ENCODE results near the gene RGMA. TPM values are rescaled to one million over a fixed set of nuclear protein-coding genes. Genes with fewer than 3 reads are reported as not detected.

Gene RGMA
- total RNA-seq, 1 donor from 2014 or later: 21.6 TPM

DNA sequence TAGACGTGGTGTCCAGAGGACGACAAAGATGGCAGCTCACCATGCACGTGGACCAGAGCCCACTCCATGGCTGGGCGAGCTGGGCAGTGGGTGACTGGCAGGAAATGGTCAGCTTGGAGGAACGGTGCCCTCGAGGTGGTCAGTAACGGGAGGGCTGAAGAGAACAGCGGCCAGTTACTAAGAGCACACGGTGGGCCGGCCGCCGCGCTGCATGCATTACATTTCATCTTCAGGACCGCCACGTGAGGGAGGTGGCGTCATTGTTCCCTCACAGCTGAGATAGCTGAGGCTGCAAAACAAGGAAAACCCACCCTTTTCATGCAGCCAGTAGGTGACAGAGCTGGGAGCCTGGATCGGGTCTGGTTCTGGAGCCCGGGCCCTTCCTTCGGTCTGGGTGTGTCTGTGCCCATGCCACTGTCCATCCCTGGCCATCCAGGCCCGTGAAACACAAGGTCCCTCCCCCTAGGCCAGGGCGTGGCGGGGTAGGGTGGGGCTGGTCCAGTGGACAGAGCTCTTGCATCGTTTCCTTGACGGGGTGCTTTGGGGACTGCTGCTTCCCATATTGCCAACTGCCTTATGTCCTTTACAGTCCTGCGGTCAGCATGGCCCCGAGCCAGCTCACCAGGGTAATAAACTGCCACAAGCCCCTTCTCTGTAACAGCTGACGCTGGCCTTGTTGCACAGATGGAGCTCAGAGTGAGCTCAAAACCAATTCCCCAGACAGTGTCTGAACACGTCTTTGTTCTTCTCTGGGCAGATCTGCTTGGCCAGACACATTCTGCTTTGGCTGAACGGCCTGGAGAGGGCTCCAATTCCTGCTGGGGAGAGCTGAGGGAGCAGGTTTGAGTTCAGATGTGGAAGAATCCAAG is 51.8 kb downstream of the RGMA start:
- DNase-seq (ENCODE audit: extremely low spot score in 2 of 2): no peak

DNA sequence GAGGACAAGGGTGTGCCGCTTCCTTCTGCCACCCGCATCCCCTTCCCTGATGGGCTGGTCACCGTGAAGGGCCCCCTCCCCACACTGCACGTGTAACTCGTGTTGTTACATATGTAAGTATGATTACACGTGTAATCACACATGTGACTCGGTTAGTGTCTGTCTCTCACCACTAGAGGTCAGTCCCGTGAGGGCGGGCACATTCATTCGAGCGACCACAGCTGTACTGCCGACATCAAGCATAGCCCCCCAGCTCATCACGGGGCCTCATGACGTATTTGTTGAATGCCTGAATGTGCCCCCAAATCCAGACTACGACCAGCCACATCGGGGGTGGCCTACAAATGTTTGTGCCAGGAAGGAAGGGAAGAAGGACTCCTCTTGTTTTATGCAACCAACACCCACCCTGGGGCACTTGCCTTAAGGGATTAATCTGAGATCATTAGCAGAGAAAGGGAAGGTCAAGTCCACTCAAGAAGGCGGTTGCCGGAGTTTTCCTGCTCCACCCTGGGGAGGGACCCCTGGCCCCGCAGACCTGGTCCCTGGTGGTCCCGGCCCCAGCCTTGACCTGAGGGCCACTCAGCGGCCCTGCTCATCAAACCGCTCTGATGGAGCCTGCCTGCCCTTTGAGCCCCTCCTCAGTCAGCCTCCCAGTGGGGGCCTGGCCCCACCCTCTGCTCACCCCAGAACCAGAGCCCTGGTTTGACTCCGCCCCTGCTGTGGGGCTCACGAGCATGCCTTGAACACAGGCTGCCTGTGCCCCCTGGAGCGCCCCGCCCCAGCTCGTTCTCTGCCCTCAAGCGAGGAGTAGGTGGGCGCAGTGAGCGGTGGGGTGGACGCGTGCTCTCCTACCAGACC is 52.8 kb downstream of the RGMA start:
- peaks cover 20% of the 10 kb centered on the region for H3K4me1 ChIP-seq
- H3K9me3 ChIP-seq: no peaks in the 10 kb centered on the region
- no peak for DNase-seq (ENCODE audit: extremely low spot score in 2 of 2)
- H3K36me3 ChIP-seq: no peaks in the 10 kb centered on the region
- no peak overlapping the region for H3K4me3 ChIP-seq
- no peak overlapping the region for H3K27ac ChIP-seq
- intact Hi-C loops (cut with DNase I): loop anchor here (10.0 kb wide), 1 partner anchor 949 kb away; no protein-coding TSS in a partner anchor
- no peaks in the 10 kb centered on the region for H3K27me3 ChIP-seq
- TF ChIP-seq POLR2AphosphoS5 (IDR thresholded peaks at IDR 0.05; ENCODE audit: insufficient read depth in 1 of 2, low read depth in 1 of 2) (no peak), POLR2A (IDR thresholded peaks at IDR 0.05) (no peak)
- TF ChIP-seq, protein P1, sequence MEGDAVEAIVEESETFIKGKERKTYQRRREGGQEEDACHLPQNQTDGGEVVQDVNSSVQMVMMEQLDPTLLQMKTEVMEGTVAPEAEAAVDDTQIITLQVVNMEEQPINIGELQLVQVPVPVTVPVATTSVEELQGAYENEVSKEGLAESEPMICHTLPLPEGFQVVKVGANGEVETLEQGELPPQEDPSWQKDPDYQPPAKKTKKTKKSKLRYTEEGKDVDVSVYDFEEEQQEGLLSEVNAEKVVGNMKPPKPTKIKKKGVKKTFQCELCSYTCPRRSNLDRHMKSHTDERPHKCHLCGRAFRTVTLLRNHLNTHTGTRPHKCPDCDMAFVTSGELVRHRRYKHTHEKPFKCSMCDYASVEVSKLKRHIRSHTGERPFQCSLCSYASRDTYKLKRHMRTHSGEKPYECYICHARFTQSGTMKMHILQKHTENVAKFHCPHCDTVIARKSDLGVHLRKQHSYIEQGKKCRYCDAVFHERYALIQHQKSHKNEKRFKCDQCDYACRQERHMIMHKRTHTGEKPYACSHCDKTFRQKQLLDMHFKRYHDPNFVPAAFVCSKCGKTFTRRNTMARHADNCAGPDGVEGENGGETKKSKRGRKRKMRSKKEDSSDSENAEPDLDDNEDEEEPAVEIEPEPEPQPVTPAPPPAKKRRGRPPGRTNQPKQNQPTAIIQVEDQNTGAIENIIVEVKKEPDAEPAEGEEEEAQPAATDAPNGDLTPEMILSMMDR (IDR thresholded peaks at IDR 0.05): no peak

More for the DNA sequence above, 51.8 kb downstream of the RGMA start:
- Histone ChIP-seq H3K27me3 (no peaks in the 10 kb centered on the region), H3K36me3 (no peaks in the 10 kb centered on the region), H3K9me3 (no peaks in the 10 kb centered on the region), H3K4me1 (peaks cover 20% of the 10 kb centered on the region), H3K4me3 (no peak overlapping the region), H3K27ac (peak overlapping the region; percentile 39)
- intact Hi-C loops (cut with DNase I): loop anchor here (10.0 kb wide), 1 partner anchor 948 kb away; no protein-coding TSS in a partner anchor
- TF ChIP-seq POLR2A (IDR thresholded peaks at IDR 0.05): no peak
- peak in 1 of 2 donors; percentile 40 for TF ChIP-seq POLR2AphosphoS5 (IDR thresholded peaks at IDR 0.05; ENCODE audit: insufficient read depth in 1 of 2, low read depth in 1 of 2)

- intact Hi-C loops (cut with DNase I): loop anchor here (10.0 kb wide), 1 partner anchor 949 kb away; no protein-coding TSS in a partner anchor
- H3K4me1 ChIP-seq: peaks cover 27% of the 10 kb centered on the region
- no peaks in the 10 kb centered on the region for H3K27me3 ChIP-seq
- no peak overlapping the region for H3K4me3 ChIP-seq
- H3K9me3 ChIP-seq: no peaks in the 10 kb centered on the region
- H3K27ac ChIP-seq: no peak overlapping the region
- DNase-seq (ENCODE audit: extremely low spot score in 2 of 2): no peak
- H3K36me3 ChIP-seq: no peaks in the 10 kb centered on the region
- TF ChIP-seq, protein P1 (IDR thresholded peaks at IDR 0.05): no peak
- TF ChIP-seq POLR2A (IDR thresholded peaks at IDR 0.05): no peak
- no peak for TF ChIP-seq POLR2AphosphoS5 (IDR thresholded peaks at IDR 0.05; ENCODE audit: insufficient read depth in 1 of 2, low read depth in 1 of 2)
These were observed 53.7 kb downstream of the RGMA start for GRCh38 chr15:93035092-93035915.

DNA sequence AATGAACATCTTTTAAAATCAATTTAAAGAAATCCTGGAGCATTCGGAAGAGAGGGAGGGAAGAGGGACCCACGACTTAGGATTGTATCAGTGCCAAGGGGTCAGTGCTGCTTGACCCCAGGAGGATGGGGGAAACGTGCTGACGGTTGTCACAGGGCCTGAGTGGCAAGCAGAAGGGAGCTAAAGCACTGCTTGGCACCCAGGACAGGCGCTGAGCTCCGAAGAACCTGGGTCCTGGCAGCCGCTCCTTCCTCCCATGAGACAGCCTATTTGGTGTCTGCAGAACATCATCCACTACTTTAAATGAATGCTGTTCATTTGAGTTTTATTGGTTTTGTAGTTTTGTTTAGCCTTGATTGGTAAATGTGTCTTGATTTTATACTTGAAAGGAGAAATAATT is 54.5 kb downstream of the RGMA start:
- no peaks in the 10 kb centered on the region for H3K9me3 ChIP-seq
- TF ChIP-seq, protein P1 (IDR thresholded peaks at IDR 0.05): no peak
- no peak for TF ChIP-seq POLR2A (IDR thresholded peaks at IDR 0.05)
- no peak for TF ChIP-seq POLR2AphosphoS5 (IDR thresholded peaks at IDR 0.05; ENCODE audit: insufficient read depth in 1 of 2, low read depth in 1 of 2)
- no peaks in the 10 kb centered on the region for H3K27me3 ChIP-seq
- intact Hi-C loops (cut with DNase I): loop anchor here (5.0 to 10.0 kb wide), 2 partner anchors 950 to 1083 kb away; no protein-coding TSS in a partner anchor
- DNase-seq (ENCODE audit: extremely low spot score in 2 of 2): no peak
- H3K27ac ChIP-seq: no peak overlapping the region
- H3K4me1 ChIP-seq: peaks cover 35% of the 10 kb centered on the region
- H3K4me3 ChIP-seq: no peak overlapping the region
- no peaks in the 10 kb centered on the region for H3K36me3 ChIP-seq

All from vagina (tissue), 2 donors.